Measurements from ENCODE around the gene PTPN22.

The PTPN22 gene

DNA sequence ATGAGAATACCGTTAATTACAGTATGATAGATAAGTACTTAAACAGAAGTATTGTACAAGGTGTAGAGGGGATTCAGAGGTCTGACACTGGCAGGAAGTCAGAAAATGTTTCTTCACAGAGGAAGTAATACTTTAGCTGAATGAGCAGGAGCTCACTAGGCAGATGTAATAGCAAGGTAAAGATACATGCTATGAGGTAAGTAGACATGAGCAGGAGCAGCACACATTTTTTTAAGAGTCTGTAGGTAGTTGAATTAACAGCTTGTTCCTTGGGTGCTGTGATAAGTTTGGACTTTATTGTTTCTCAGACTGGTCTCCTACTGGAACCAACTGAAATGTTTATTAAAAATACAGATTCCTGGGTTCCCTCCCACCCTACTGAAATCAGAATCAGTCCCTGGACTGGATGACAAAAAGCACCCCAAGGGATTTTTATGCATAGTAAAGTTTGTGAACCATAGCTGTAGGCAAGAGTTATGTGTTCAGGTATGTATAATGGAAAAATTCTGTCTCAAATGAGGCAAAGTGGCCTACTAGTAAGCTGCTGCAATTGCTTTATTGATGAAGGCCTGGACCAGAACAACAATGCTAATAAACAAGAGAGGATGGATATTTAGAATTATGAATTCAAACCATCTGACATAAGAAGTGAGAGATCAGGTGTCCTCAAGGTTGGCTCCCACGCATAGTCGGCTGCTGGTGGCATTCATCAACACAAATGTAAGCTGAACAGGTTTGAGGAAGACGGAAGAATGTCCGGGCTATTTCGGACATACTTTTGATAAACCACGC lies 32.2 kb upstream of the PTPN22 start:
- peak overlapping the region; percentile 94 for H3K4me3 ChIP-seq (ENCODE audit: low read depth, low read length)
- CTCF ChIA-PET, result interaction anchor here (0.7 to 2.0 kb wide), 15 partner anchors 8 to 103 kb away, joined by 3 to 19 read pairs (median 4); partner anchors contain the start of gene HIPK1
- POLR2A ChIA-PET, result interaction anchor here (0.6 to 3.2 kb wide), 6 partner anchors 26 to 94 kb away, joined by 3 to 46 read pairs (median 3); partner anchors contain the start of genes HIPK1 and RSBN1
- TF ChIP-seq CTCF (IDR thresholded peaks at IDR 0.05; ENCODE audit: insufficient read depth, low read length, missing control alignments), result no peak
- DNase-seq (ENCODE audit: low read depth, low spot score), result no peak

- no peak for DNase-seq (ENCODE audit: low read depth, low spot score)
- no peak for TF ChIP-seq CTCF (IDR thresholded peaks at IDR 0.05; ENCODE audit: insufficient read depth, low read length, missing control alignments)
- POLR2A ChIA-PET, result no interaction called here
- H3K4me3 ChIP-seq (ENCODE audit: low read depth, low read length), result no peak overlapping the region
- CTCF ChIA-PET, result interaction anchor here (1.1 kb wide), 1 partner anchor 28 kb away, joined by 4 read pairs; the partner anchor contains the start of gene HIPK1
Observed at GRCh38 chr1:113901191-113901590, 29.7 kb upstream of the PTPN22 start.

- TF ChIP-seq CTCF (IDR thresholded peaks at IDR 0.05; ENCODE audit: insufficient read depth, low read length, missing control alignments), result no peak
- POLR2A ChIA-PET, result interaction anchor here (0.8 kb wide), 1 partner anchor 88 kb away, joined by 4 read pairs; no protein-coding TSS in a partner anchor
- DNase-seq (ENCODE audit: low read depth, low spot score), result no peak
- CTCF ChIA-PET, result interaction anchor here (1.6 to 2.0 kb wide), 2 partner anchors 64 to 66 kb away, joined by 4 to 12 read pairs; no protein-coding TSS in a partner anchor
- H3K4me3 ChIP-seq (ENCODE audit: low read depth, low read length), result no peak overlapping the region
Observed at GRCh38 chr1:113899111-113899510, 27.6 kb upstream of the PTPN22 start.

DNA sequence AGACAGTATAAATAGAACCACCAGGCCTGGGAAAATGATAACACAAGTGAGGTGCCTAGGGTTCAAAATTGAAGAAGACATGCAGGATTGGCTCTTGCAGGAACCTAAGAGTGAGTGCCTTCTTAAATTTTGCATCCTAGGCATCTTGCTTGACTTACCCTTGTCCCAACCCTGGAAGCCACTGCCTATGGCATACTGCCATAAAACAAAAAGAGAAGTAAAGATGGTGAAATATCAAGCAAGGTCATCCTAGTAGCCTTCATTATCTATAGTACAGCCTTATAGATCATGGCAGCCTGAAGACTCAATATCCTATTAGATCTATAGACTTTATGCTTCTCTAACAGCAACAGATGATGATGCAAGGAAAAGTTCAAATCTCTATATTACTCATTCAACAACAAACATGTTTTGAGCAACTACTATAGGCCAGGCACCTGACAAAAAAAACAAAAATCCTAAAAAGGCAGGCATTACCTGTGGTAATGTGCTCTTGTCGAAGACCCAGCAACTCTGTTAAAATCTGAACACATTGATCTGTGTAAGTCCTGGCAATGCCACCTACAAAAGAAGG lies 26.8 kb upstream of the PTPN22 start:
- POLR2A ChIA-PET, result no interaction called here
- CTCF ChIA-PET, result interaction anchor here (1.6 to 3.6 kb wide), 2 partner anchors 63 to 66 kb away, joined by 4 to 19 read pairs; no protein-coding TSS in a partner anchor
- DNase-seq (ENCODE audit: low read depth, low spot score), result no peak
- no peak for TF ChIP-seq CTCF (IDR thresholded peaks at IDR 0.05; ENCODE audit: insufficient read depth, low read length, missing control alignments)
- H3K4me3 ChIP-seq (ENCODE audit: low read depth, low read length), result no peak overlapping the region

- ChIA-PET CTCF (interaction anchor here (1.2 to 3.6 kb wide), 2 partner anchors 8 to 60 kb away, joined by 5 to 19 read pairs; no protein-coding TSS in a partner anchor), POLR2A (no interaction called here)
- no peak overlapping the region for H3K4me3 ChIP-seq (ENCODE audit: low read depth, low read length)
- TF ChIP-seq CTCF (IDR thresholded peaks at IDR 0.05; ENCODE audit: insufficient read depth, low read length, missing control alignments), result no peak
- DNase-seq (ENCODE audit: low read depth, low spot score), result no peak
Observed at GRCh38 chr1:113895961-113896360, 24.4 kb upstream of the PTPN22 start.

GRCh38 chr1:113895098-113895497 lies 23.6 kb upstream of the PTPN22 start:
- H3K4me3 ChIP-seq (ENCODE audit: low read depth, low read length), result no peak overlapping the region
- POLR2A ChIA-PET, result no interaction called here
- CTCF ChIA-PET, result interaction anchor here (1.2 to 3.6 kb wide), 2 partner anchors 9 to 59 kb away, joined by 5 to 19 read pairs; no protein-coding TSS in a partner anchor
- TF ChIP-seq CTCF (IDR thresholded peaks at IDR 0.05; ENCODE audit: insufficient read depth, low read length, missing control alignments), result no peak
- no peak for DNase-seq (ENCODE audit: low read depth, low spot score)

All from AG04449 (cell line).